CD14-positive monocyte (primary cell): ENCODE data around the gene ZFP1. TPM values are rescaled to one million over a fixed set of nuclear protein-coding genes. Genes with fewer than 3 reads are reported as not detected.

Experiments used
- DNase-seq, 3 donors: peaks; one replicate each; pipeline ENCODE4 v3.0.0-alpha.2; 2011 to 2022
- H2AFZ ChIP-seq: 2 replicates; pipeline ENCODE4 v1.6.0; 2012; ENCODE audit warnings: mild to moderate bottlenecking, low read depth, low read length, inconsistent platforms; ENCODE audit not compliant: insufficient read depth, poor library complexity, severe bottlenecking
- H3K27ac ChIP-seq, 2 donors: 1 replicate in 1 of 2; 2 replicates in 1 of 2; pipeline ENCODE4 v1.5.1; 2012 to 2013; ENCODE audit warnings: low read length in 2 of 2, control low read depth in 1 of 2, inconsistent platforms in 1 of 2, low read depth in 1 of 2, mild to moderate bottlenecking in 1 of 2
- H3K27me3 ChIP-seq, 2 donors: one replicate each; pipeline versions ENCODE4 v1.6.0 to v1.6.1; 2011 to 2013; ENCODE audit warnings: low read length in 2 of 2; ENCODE audit not compliant: control insufficient read depth in 2 of 2, insufficient read depth in 2 of 2
- H3K36me3 ChIP-seq, 2 donors: replicated peaks in 1 of 2; 1 replicate in 1 of 2; 2 replicates in 1 of 2; pipeline versions ENCODE4 v1.5.1 to v1.6.1; 2012 to 2013; ENCODE audit warnings: low read length in 2 of 2, control low read depth in 1 of 2, inconsistent platforms in 1 of 2, mild to moderate bottlenecking in 1 of 2; ENCODE audit not compliant: insufficient read depth in 2 of 2, control insufficient read depth in 1 of 2
- H3K4me1 ChIP-seq, 2 donors: 1 replicate in 1 of 2; 2 replicates in 1 of 2; pipeline versions ENCODE4 v1.5.1 to v1.6.1; 2012 to 2013; ENCODE audit warnings: low read length in 2 of 2, control low read depth in 1 of 2, inconsistent platforms in 1 of 2, mild to moderate bottlenecking in 1 of 2, moderate library complexity in 1 of 2; ENCODE audit not compliant: insufficient read depth in 2 of 2, control insufficient read depth in 1 of 2
- H3K4me2 ChIP-seq: replicated peaks from 2 replicates; pipeline ENCODE3; 2012; ENCODE audit warnings: low read length, moderate library complexity, mild to moderate bottlenecking; ENCODE audit not compliant: poor library complexity, severe bottlenecking; ENCODE audit errors: extremely low read depth
- H3K4me3 ChIP-seq, 3 experiments: fragments of 200-600 bp in 1 of 3; sonication (generic) in 1 of 3; replicated peaks in 1 of 3; 1 replicate in 2 of 3; 2 replicates in 1 of 3; pipeline ENCODE4 v1.5.1; 2011 to 2013; ENCODE audit warnings: low read length in 3 of 3, mild to moderate bottlenecking in 3 of 3, control low read depth in 2 of 3, low read depth in 2 of 3, inconsistent platforms in 1 of 3, moderate library complexity in 1 of 3
- H3K79me2 ChIP-seq: 2 replicates; pipeline ENCODE4 v1.6.0; 2012; ENCODE audit warnings: mild to moderate bottlenecking, control low read depth, inconsistent platforms, low read length, moderate library complexity; ENCODE audit not compliant: insufficient read depth
- H3K9ac ChIP-seq: 2 replicates; pipeline ENCODE4 v1.6.0; 2017; ENCODE audit warnings: low read length, mild to moderate bottlenecking; ENCODE audit not compliant: insufficient read depth, poor library complexity, severe bottlenecking
- H3K9me3 ChIP-seq, 2 donors: replicated peaks in 1 of 2; 1 replicate in 1 of 2; 2 replicates in 1 of 2; pipeline versions ENCODE4 v1.5.1 to v1.6.1; 2012 to 2013; ENCODE audit warnings: low read length in 2 of 2, control low read depth in 1 of 2; ENCODE audit not compliant: control insufficient read depth in 1 of 2, insufficient read depth in 1 of 2
- H4K20me1 ChIP-seq: 2 replicates; pipeline ENCODE4 v1.6.0; 2012; ENCODE audit warnings: mild to moderate bottlenecking, low read length, control low read depth, moderate library complexity; ENCODE audit not compliant: insufficient read depth
- H3K27ac Mint-ChIP-seq, 7 donors: one replicate each; pipeline ENCODE4 v1.8.0; 2020; ENCODE audit warnings: mild to moderate bottlenecking in 7 of 7, mixed read lengths in 7 of 7, moderate library complexity in 6 of 7, inconsistent platforms in 2 of 7
- H3K27me3 Mint-ChIP-seq, 3 donors: one replicate each; pipeline ENCODE4 v1.8.0; 2021 to 2022; ENCODE audit warnings: low read depth in 3 of 3, mild to moderate bottlenecking in 3 of 3, mixed read lengths in 3 of 3, moderate library complexity in 3 of 3, inconsistent platforms in 1 of 3
- H3K36me3 Mint-ChIP-seq, 2 donors: one replicate each; pipeline ENCODE4 v1.8.0; 2020; ENCODE audit warnings: mixed read lengths in 2 of 2, inconsistent platforms in 1 of 2, mild to moderate bottlenecking in 1 of 2
- H3K4me1 Mint-ChIP-seq: one replicate; pipeline ENCODE4 v1.8.0; 2020; ENCODE audit warnings: mild to moderate bottlenecking, mixed read lengths
- H3K4me3 Mint-ChIP-seq, 2 donors: one replicate each; pipeline ENCODE4 v1.8.0; 2020; ENCODE audit warnings: mild to moderate bottlenecking in 2 of 2, mixed read lengths in 2 of 2, moderate library complexity in 1 of 2
- H3K9me3 Mint-ChIP-seq, 7 donors: one replicate each; pipeline ENCODE4 v1.8.0; 2020 to 2022; ENCODE audit warnings: mixed read lengths in 7 of 7, mild to moderate bottlenecking in 6 of 7, moderate library complexity in 6 of 7, inconsistent platforms in 2 of 7
- WGBS: methylation state at CpG from one replicate; pipeline ENCODE4 v1.1.5; 2013; ENCODE audit warnings: missing lambda C conversion rate; ENCODE audit not compliant: insufficient coverage; 5-methylcytosine and 5-hydroxymethylcytosine counted together
- intact Hi-C, 2 donors: fragments of 100-400 bp; cut with micrococcal nuclease; formaldehyde crosslinking; loops; one replicate each; pipeline versions ENCODE4 v1.15.0 to v1.15.1; 2023
- polyA plus RNA-seq, 3 donors: library from polyadenylated mRNA; depleted of rRNA in 1 of 3; unstranded in 2 of 3; stranded (reverse) in 1 of 3; fragments of 300-500 nt in 2 of 3; fragments of >200 nt in 1 of 3; fragmentation: Illumina TruSeq in 2 of 3; gene quantifications; 1 replicate in 2 of 3; 2 replicates in 1 of 3; pipeline ENCODE4 v1.2.3, GENCODE V29; 2012 to 2021
- TF ChIP-seq, protein P1 (sequence below): fragments of 200-600 bp; IDR thresholded peaks from one replicate; pipeline ENCODE4 v1.8.0; 2022; ENCODE audit warnings: antibody characterized with exemption, mild to moderate bottlenecking

The ZFP1 gene
- polyA plus RNA-seq, 3 donors: 1.8 to 4.0 (median 3.4) TPM

DNA sequence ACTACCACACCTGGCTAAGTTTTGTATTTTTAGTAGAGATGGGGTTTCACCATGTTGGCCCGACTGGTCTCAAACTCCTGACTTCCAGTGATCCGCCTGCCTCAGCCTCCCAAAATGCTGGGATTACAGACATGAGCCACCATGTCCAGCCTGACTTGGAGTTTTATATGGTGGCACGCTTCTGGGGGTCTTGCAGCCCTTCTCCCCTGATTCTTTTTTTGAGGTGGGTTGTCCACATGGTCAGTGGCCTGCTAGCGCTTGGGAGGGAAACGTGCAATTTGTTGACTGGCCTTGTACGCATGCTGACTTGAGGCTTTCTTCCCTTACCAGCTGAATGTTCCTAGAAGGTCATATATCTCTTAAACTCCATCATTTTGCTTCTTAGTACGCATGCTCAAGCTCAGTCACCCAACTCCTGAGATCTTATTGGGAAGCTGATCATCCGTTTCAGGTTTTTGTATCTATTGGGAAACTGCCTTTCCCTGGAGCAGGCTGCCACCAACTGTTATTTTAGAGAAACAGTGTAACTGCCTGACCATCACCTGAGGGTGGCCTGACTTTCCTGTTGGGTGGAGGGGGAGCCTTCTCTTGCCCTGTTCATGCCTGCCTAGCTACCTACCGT, 18.1 kb upstream of the ZFP1 start:
- Mint-ChIP-seq H3K27me3 (peaks cover 12 to 39% (median 16%) of the 10 kb centered on the region in 3 donors), H3K36me3 (peaks cover 0 to 3% of the 10 kb centered on the region in 2 donors), H3K9me3 (peaks cover 2 to 35% (median 20%) of the 10 kb centered on the region in 7 donors), H3K4me3 (peak overlapping the region in 1 of 2 donors; percentile 46), H3K4me1 (peaks cover 11% of the 10 kb centered on the region), H3K27ac (peak overlapping the region in 1 of 7 donors; percentile 22)
- H3K4me3 ChIP-seq: no peak overlapping the region
- H2AFZ ChIP-seq: no peak overlapping the region
- no peak for DNase-seq
- WGBS: 64% methylated on average over 5 of the region's 9 CpGs
- H4K20me1 ChIP-seq: no peaks in the 10 kb centered on the region
- H3K9me3 ChIP-seq: peaks cover 11 to 13% of the 10 kb centered on the region in 2 donors
- intact Hi-C loops: no loop called here
- H3K27ac ChIP-seq: no peak overlapping the region
- TF ChIP-seq, protein P1, sequence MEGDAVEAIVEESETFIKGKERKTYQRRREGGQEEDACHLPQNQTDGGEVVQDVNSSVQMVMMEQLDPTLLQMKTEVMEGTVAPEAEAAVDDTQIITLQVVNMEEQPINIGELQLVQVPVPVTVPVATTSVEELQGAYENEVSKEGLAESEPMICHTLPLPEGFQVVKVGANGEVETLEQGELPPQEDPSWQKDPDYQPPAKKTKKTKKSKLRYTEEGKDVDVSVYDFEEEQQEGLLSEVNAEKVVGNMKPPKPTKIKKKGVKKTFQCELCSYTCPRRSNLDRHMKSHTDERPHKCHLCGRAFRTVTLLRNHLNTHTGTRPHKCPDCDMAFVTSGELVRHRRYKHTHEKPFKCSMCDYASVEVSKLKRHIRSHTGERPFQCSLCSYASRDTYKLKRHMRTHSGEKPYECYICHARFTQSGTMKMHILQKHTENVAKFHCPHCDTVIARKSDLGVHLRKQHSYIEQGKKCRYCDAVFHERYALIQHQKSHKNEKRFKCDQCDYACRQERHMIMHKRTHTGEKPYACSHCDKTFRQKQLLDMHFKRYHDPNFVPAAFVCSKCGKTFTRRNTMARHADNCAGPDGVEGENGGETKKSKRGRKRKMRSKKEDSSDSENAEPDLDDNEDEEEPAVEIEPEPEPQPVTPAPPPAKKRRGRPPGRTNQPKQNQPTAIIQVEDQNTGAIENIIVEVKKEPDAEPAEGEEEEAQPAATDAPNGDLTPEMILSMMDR: no peak
- no peak overlapping the region for H3K4me2 ChIP-seq
- no peaks in the 10 kb centered on the region for H3K27me3 ChIP-seq
- H3K79me2 ChIP-seq: no peaks in the 10 kb centered on the region
- no peaks in the 10 kb centered on the region for H3K36me3 ChIP-seq
- H3K9ac ChIP-seq: no peak overlapping the region
- peaks cover 5 to 8% of the 10 kb centered on the region in 2 donors for H3K4me1 ChIP-seq

DNA sequence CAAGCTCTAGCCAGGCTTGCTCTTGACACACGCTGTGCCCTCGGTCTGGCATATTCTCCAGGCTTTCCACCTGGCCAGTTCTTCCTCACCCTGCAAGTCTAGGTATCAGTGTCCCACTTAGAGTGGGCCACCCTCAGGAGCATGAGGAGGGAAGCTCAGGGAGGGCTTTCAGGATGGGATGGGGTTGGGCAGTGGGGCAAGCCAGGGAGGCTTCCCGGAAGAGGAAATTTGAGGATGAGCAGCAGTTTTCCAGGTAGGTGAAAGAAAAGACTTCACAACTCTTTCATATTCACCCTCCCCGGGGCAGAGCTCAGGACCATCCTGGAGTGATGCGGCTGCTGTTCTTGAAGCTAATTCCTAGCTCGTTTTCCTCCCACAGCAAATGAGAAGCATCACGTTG, 17.2 kb upstream of the ZFP1 start:
- Histone ChIP-seq H3K79me2 (no peaks in the 10 kb centered on the region), H3K9ac (no peak overlapping the region), H3K4me3 (no peak overlapping the region), H3K36me3 (no peaks in the 10 kb centered on the region), H3K27ac (no peak overlapping the region), H3K4me2 (no peak overlapping the region), H3K27me3 (no peaks in the 10 kb centered on the region), H3K4me1 (peaks cover 5 to 8% of the 10 kb centered on the region in 2 donors), H3K9me3 (peaks cover 9 to 13% of the 10 kb centered on the region in 2 donors), H2AFZ (no peak overlapping the region), H4K20me1 (no peaks in the 10 kb centered on the region)
- 93% methylated on average over 5 of the region's 7 CpGs for WGBS
- intact Hi-C loops: no loop called here
- TF ChIP-seq, protein P1: no peak
- Mint-ChIP-seq H3K36me3 (peaks cover 0 to 3% of the 10 kb centered on the region in 2 donors), H3K4me1 (peaks cover 11% of the 10 kb centered on the region), H3K27me3 (peaks cover 12 to 39% (median 16%) of the 10 kb centered on the region in 3 donors), H3K9me3 (peaks cover 2 to 27% (median 20%) of the 10 kb centered on the region in 7 donors), H3K27ac (no peak overlapping the region), H3K4me3 (peak overlapping the region in 1 of 2 donors; percentile 49)
- DNase-seq: no peak
